OCI-LY3 (cell line): ENCODE data around the gene DNAJB9.

Experiments used
- CTCF ChIP-seq: fragments of 200-600, 300-600 bp; sonication (generic); IDR thresholded peaks from 2 replicates; pipeline ENCODE4 v1.5.1; 2014; ENCODE audit warnings: antibody characterized with exemption, low read length, low read depth
- EZH2phosphoT487 ChIP-seq: fragments of 200-600 bp; shearing (Covaris generic); IDR thresholded peaks from 2 replicates; pipeline ENCODE4 v1.6.1; 2018; ENCODE audit warnings: antibody characterized with exemption, mixed run types, low read depth

GRCh38 chr7:108572480-108572879, 2.8 kb downstream of the DNAJB9 start:
- no peak for TF ChIP-seq CTCF
- TF ChIP-seq EZH2phosphoT487, result no peak
